Measurements from ENCODE around the gene MRPL54.

DNA sequence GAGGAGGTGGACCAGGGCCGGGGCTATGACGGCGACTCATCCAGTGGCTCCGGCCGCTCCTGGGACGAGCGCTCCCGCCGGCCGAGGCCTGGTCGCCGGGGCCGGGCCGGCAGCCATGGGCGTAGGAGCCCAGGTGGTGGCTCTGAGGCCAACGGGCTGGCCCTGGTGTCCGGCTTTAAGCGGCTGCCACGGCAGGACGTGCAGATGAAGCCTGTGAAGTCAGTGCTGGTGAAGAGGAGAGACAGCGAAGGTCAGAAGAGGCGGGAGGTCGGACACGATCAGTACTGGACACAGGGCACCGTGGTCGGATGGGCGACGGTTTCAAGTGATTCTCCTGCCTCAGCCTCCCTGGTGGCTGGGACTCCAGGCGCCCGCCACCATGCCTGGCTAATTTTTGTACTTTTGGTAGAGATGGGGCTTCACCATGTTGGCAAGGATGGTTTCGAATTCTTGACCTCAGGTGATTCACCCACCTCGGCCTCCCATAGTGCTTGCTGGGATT is 32.0 kb upstream of the MRPL54 start:
- TF ChIP-seq, protein P1, sequence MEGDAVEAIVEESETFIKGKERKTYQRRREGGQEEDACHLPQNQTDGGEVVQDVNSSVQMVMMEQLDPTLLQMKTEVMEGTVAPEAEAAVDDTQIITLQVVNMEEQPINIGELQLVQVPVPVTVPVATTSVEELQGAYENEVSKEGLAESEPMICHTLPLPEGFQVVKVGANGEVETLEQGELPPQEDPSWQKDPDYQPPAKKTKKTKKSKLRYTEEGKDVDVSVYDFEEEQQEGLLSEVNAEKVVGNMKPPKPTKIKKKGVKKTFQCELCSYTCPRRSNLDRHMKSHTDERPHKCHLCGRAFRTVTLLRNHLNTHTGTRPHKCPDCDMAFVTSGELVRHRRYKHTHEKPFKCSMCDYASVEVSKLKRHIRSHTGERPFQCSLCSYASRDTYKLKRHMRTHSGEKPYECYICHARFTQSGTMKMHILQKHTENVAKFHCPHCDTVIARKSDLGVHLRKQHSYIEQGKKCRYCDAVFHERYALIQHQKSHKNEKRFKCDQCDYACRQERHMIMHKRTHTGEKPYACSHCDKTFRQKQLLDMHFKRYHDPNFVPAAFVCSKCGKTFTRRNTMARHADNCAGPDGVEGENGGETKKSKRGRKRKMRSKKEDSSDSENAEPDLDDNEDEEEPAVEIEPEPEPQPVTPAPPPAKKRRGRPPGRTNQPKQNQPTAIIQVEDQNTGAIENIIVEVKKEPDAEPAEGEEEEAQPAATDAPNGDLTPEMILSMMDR (conservative IDR thresholded peaks at IDR 0.05; ENCODE audit: low read depth, low read length) = no peak
- TF ChIP-seq EZH2phosphoT487 (IDR thresholded peaks at IDR 0.05; ENCODE audit: borderline replicate concordance, low read length) = no peak

Measured in PC-3 (cell line).